HG02973 (cell line): ENCODE results near the gene ANKK1.

Experiments used
- ATAC-seq: cut with Tn5 transposase; IDR thresholded peaks from one replicate; pipeline ENCODE4 v1.9.1; 2021; ENCODE audit warnings: moderate library complexity; ENCODE audit not compliant: unreplicated experiment

The ANKK1 gene

DNA sequence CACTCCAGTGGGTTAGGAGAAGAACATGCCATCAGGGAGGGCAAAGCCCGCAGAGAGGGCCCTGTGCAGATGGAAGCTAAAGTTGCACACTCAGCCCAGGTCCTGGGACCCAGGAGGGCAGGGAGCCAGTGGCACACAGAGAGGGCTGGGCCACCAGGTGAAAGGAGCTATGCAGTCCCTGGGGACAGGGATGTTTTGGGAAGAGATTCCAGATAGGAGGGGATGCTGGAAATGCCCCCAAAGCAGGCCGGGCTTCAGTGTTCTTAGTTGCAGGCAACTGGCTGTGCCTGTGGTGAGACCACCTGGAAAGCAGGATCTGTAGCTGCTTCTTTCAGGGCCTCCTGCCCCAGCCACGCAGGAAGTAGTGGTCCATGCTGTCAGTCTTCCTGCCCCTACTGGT lies 19.6 kb downstream of the ANKK1 start:
- ATAC-seq, result no peak

GRCh38 chr11:113408206-113408605 lies 20.6 kb downstream of the ANKK1 start:
- no peak for ATAC-seq

GRCh38 chr11:113408887-113409286 lies 21.3 kb downstream of the ANKK1 start:
- ATAC-seq, result no peak

- no peak for ATAC-seq
These were observed 21.9 kb downstream of the ANKK1 start for GRCh38 chr11:113409526-113409925.

DNA sequence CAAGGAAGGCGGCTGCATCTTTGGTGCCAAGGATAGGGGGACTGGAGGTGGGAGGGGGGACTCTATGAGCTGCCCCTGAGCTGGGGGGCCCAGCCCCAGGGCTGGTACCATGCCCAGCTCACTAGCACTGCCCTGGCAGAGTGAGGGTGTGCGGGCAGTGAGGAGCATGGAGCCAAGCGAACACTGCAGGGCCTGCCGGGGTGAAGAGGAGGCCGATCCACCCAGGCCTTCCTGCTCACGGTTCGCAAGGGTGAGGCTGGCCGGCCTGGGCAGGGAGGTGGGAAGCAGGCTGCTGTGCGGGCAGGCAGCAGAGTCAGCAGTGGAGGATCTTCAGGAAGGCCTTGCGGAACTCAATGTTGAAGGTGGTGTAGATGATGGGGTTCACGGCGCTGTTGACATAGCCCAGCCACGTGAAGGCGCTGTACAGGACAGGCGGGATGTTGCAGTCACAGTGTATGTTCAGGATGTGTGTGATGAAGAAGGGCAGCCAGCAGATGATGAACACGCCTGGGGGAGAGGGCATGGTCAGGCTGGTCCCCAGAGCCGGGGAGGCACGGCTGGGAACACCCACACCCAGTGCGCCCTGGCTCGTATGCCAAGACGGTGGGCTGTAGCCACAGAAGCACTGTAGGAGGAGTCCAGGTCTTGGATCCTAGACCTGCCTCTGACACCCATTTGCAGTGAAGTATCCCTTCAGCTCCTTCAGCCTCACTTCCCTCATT lies 23.0 kb downstream of the ANKK1 start:
- no peak for ATAC-seq

DNA sequence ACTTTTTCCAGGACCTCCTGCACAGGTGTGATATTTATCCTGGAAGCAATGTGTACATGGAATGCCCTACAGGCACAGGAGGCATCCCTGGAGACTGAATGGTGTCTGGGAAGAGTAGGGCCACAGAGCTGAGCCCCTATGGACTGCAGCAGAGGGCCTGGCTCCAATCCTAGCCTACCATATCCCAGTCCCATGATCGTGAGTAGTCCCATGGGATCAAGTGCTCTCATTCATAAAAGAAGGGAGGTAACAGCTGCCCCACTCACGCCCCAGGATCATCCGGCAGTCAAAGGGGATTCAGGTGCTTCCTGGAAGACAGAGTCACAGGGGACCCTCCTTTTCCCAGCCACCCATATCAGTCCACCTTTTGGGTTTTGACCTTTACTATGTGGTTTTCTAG lies 24.0 kb downstream of the ANKK1 start:
- ATAC-seq, result no peak

- ATAC-seq, result no peak
These were observed 25.1 kb downstream of the ANKK1 start for GRCh38 chr11:113412675-113413074.

DNA sequence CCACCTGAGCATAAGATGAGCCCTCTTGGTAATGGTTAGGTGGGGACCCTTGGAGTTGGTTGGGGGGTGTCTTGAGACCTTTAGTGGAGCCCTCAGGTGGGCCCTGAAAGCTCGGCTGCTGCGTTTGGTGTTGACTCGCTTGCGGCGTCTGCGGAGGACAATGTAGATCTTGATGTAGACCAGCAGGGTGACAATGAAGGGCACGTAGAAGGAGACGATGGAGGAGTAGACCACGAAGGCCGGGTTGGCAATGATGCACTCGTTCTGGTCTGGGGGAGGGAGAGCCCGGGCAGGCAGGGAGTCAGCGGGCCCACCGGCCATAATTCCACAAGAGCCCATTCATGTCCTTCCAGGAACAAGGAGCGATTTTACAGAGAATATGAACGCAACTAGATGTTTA lies 27.8 kb downstream of the ANKK1 start:
- no peak for ATAC-seq

DNA sequence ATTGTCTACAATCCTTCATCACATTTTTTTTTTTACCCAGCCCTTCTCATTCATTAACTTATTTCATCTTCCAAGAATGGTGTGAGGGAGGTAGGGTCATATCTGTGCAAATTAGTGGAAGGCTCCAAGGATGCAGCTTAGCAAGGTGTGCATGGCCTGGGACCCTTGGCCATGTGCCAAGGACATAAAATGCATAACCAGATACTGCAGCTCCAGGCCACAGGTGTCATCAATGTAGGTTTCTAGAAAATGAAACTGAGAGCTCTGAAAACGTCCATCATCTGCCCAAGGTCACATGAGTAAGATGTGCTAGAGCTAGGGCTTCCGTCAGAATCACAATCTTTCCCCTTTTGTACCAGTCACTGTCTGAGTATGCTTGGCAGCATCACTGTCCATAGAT lies 29.8 kb downstream of the ANKK1 start:
- no peak for ATAC-seq

DNA sequence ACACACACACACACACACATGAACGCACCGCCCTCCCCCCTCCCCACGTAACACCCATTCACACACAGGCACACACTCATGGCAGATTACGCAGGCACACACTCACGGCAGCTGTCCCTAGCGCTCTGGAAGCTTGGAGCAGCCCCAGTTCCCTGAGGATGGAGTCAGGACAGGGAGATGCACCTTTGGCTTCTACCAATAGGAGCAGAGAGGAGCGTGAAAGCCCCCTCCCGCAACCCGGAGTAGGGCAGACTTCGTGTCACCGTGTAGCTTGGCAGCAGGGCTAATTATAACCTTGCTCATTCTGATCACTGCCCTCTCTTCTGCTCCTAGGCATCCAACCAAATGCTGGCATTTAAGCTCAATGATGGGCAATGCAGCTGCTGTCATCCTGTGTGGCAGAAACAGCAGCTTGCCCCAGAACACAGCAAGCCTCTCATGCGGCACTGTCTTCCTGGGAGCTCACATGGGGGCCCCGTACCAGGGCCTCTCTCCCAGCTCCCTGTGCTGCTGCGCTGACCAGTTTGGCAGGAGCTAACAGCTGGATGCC lies 31.9 kb downstream of the ANKK1 start:
- no peak for ATAC-seq

GRCh38 chr11:113420808-113421207 lies 33.2 kb downstream of the ANKK1 start:
- no peak for ATAC-seq

DNA sequence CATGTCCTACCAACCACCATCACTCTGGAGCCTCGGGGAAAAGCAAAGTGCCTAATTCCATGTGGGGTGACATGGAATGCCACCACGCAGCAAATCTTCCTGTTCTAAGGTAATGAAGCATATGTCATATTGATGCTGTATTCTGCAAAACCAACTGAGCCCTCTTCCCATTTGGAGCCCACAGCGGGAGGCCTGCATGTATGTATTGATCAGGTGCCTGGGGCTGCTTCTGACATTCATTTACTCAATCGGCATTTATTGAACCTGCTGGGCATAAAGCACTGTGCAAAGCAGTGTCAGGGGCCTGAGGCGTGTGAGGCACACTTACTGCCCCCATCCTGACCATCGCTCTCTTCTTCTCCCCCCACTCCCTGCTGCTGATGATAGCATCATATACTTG lies 39.1 kb downstream of the ANKK1 start:
- no peak for ATAC-seq

DNA sequence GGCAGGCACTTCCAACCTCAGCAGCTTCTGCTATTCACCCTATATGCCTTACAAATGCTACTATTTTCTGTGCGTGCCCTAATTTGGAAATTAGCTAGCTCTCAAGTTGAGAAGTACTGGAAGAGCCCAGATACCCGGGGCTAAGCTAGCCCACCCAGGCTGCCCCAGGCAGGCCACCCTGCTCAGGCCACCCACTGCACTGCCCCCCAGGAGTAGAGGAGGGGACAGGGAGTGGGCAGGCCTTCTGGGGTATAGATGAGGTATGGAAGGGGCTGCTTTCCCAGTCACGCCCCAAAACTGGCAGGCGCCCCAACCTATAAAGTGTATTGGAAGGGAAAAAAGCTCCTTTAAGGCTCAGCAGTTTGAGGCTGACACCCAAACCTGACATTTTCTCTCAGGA lies 44.2 kb downstream of the ANKK1 start:
- no peak for ATAC-seq

- no peak for ATAC-seq
These were observed 47.8 kb downstream of the ANKK1 start for GRCh38 chr11:113435190-113435968.

DNA sequence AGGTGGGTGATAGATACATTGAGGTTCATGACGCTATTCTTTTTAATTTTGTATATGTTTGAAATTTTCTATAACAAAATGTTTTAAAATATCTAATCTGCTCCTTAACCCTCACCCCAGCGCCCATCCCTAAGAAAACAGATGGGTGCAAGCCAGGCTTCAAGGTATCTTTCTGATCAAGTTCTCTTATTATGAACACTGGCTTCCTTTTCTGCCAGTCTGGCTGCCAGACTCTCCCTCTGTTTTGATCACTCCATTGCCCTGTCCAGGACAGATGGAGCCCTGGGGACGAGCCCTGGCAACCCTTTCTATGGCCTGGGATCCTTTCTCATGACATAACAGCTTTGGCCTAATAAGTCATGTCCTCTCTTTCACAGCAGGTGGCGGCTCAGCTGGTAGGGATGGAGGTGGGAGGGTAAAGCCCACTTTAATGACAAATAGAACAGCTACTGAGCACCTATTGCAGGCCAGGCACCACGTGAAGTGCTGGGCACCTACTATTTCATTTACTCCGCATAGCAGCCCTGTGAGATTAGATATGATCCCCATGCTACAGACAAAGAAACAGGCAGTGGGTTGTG lies 49.2 kb downstream of the ANKK1 start:
- ATAC-seq, result no peak

- no peak for ATAC-seq
These were observed 53.2 kb downstream of the ANKK1 start for GRCh38 chr11:113440816-113441215.

- ATAC-seq, result no peak
These were observed 57.0 kb downstream of the ANKK1 start for GRCh38 chr11:113444502-113445123.

DNA sequence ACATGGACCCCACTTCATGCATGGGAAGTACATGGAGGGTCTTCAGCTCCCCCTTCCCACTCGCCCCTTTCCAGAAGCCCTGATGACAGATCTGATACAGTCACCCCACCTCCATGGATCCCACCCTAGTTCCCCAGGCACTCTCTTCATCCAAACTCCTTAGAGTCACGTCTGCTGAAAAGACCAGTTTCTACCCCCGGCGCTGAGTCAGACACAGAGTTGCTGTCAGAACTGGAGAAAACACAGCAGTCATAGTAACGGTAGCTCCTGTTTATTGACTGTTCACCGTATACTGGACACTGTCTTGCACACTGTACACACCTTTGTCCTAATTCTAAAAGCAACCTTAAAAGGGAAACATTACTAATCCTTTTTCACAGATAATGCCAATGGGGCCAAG lies 58.5 kb downstream of the ANKK1 start:
- ATAC-seq, result peak; percentile 65

GRCh38 chr11:113446938-113447337 lies 59.4 kb downstream of the ANKK1 start:
- no peak for ATAC-seq

- ATAC-seq, result no peak
These were observed 60.2 kb downstream of the ANKK1 start for GRCh38 chr11:113447621-113448315.

GRCh38 chr11:113448316-113448677 lies 60.7 kb downstream of the ANKK1 start:
- ATAC-seq, result no peak
